Stimulated activated CD4-positive, alpha-beta T cell treated with anti-CD3 and anti-CD28 coated beads, TNF-alpha, amount 100 ng/mL, for 4 hours (primary cell): ENCODE results near the gene SPATA2.
A peak's percentile ranks its signal among the peaks of the same experiment; 100 is the strongest.
"Not testable (repeated sequence)": the region's sequence is repeated elsewhere in the genome, so short reads cannot be mapped to it uniquely, and the experiment has no call there.

Source experiments
- DNase-seq, 3 experiments: peaks; one replicate each; pipeline ENCODE4 v3.0.0-alpha.2; 2020; ENCODE audit warnings: low read depth in 3 of 3

SPATA2 gene

DNA sequence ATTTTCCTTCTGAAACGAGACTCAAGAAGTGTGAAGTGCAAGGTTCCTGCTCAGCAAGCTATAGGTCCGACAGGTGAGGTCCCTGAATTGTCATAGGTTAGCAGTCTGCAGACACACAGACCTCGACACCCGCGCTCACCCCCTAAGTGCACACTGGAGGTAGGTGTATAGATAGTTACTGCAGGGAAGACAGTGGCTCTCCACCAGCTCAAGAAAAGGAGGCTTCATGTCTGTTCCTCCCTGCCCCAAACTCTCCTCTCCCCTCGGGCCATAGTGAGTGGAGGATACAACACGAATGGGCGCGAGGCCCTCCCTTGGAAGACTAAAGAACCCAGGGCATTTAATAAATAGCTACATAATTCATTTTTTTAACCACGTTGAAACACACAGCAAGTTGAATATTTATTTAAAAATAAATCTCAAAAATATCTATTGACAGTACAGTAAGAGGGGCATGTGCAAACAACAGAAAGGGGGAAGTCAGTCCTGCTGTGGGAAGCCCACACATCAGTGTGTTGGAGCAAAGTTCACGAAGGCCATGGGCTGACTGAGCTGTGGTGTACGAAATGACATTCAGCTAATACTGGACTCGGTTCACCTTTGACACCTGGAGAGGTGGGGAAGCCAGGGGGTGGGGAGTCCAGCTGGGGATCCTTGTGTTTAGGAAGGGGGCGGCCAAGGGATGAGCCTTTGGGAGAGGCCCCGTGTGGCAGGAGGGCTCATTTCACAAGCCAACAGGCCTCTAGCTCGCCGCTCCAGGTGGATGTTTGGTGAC is 10.7 kb downstream of the SPATA2 start:
- no peak for DNase-seq

DNA sequence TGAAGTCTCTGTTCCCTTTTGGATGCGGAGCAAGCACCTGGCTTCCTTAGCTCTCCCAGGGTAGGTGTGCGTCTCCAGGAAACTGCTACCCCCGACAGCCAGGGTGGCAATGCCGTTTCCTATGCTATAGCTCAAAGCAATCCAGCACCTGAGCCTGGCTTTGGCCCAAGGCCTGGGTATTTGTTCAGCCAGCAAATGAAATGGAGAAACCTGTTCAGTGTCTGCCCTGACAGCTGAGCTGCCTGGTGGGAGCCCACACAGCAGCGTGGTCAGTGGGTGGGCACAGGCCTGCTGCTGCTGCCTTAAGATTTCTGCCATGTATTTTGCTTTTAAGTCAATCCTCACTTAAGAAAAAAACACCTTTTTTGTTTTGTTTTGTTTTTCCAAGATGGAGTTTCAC is 13.7 kb downstream of the SPATA2 start:
- no peak for DNase-seq

DNA sequence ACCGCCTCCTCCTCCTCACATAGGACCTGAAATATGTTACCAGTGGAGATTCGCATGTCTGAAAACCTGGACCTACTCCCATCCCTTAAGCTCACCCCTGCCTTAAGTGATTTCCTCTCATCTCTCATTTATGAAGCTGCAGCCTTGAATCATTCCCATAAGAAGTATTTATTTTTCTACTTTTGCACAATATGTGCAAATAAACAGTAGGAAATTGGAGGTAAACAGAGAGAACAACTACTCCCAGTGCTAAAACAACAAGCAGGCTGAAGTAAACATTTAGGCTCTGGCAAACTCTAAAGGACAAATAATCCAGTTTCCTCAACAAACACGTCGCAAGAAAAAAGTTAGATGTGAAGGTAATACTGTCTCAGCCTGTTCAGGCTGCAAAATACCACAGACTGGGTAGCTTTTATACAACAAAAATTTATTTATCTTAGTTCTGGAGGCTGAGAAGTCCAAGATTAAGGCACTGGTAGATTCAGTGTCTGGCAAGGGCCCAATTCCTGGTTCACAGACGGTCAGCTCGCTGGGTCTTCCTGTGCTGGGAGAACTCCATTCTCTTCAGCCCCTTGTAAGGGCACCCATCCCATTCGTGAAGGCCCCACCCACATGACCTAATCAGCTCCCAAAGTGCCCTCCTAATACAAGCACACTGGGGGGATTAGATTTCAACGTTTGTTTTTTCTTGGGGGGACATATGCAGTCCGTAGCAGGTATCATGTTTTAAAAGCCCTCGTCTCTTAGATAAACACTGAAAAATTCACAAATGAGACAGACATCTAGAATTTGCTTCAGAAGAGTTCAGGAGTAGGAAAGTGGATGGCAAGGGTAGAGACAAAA is 15.6 kb downstream of the SPATA2 start:
- DNase-seq: no peak

DNA sequence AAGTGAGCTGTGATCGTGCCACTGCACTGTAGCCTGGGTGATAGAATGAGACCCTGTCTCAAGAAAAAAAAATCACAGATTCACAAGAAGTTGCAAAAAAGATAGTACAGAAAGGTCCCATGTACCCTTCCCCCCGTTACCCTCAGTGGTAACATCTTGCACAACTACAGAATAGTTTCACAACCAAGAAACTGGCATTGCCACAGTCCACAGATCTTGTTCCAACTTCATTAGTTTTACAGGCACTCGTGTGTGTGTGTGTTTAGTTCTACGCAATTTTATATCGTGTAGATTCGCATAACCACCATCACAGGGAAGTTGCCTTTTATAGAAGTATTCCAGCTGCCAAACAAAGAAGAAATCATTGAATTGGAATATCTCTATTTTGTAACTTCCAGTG is 19.1 kb downstream of the SPATA2 start:
- DNase-seq: no peak

DNA sequence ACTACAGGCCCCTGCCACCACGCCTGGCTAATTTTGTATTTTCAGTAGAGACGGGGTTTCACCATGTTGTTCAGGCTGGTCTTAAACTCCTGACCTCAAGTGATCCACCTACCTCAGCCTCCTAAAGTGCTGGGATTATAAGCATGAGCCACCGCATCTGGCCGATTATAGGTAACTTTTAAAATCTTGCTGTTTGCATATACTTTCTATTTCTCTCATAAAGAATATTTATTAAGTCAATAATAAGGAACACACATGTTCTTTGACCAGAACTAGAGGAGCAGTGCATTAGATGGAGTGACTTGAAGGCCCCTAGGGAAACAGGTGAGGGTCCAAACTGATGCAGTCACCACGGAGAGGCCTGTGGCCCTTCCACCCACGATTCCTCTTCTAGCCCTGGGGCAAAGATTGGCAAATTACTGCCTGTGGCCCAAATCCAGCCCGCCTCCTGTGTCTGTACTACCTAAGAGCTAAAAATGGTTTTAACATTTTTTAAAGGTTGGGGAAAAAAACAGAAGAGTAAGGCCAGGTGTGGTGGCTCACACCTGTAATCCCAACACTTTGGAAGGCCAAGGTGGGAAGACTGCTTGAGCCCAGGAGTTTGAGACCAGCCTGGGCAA is 19.7 kb downstream of the SPATA2 start:
- DNase-seq: not testable (repeated sequence)

DNA sequence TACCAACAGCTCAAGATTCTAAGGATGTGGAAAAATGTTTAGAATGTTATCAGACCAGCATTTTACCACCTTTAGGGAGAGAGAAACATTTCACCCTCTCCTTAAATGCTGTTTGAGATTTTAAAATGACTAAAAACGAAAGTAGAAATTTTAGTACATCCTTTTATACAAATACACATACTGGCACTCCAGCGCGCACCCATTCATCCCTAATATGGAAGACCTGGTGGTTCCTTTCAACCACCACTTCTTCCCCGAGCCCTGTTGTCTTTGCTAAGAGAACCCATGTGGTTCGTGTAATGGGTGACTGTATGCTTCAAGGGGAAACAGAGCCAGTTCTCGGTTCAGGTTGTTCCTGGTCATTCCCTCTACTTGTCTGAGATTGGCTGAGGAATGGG is 21.3 kb downstream of the SPATA2 start:
- DNase-seq: no peak

DNA sequence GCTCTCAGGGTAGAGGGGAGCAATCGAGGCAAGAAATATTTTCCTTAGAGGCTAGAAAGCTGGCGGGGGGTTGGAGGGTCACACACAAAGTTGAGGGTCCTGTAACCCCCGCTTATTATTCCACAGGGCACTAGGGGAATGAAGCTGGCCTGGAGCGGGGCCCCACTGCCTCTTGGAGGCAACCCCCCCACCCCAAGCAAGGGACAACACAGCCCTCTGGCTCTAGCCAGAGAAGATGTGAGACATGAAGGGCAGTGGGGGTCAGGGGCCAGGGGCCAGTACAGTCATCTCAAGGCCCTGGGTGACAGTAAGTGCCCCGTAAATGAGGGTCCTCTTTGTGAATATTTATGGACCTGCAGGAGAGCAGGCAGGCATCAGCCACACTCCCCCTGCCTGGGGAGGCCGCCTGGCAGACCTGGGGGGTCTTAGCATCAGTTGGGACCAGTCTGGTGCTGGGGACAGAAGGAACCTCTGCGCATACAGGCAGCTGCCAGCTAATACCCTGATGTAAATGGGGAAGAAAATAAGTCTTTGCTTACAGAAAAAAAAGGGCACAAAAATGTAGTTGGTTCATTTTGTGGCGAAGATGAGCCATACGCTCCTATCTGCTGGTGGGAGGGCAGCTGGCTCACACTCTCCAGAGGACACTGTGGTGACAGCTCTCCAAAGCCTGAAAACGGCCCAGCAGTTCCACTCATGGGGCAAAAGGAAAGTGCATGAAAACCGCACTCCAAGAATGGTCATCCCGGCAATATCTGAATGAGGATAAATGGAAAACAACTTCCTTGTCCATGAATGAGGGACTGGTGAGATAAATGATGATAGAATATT is 21.9 kb downstream of the SPATA2 start:
- DNase-seq: no peak

DNA sequence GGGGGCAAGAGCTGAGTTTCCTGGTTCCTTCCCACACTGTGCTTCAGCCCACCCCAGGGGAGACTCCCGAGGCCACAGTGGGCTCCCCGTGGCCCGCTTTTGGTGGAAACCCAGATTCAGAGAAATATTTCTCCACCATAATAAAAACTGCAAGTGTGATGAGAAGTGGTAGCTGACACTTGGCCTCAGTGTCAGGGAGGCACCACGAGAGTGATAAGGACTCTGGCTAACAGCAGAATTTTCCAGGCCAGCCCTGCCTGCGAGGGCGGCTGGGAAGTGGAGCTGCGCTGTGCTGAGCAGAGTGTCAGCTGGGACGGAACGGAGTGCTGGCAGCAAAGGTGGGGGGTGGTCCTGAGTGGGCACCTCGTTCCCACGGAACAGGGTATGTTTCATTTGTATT is 22.5 kb downstream of the SPATA2 start:
- DNase-seq: no peak

DNA sequence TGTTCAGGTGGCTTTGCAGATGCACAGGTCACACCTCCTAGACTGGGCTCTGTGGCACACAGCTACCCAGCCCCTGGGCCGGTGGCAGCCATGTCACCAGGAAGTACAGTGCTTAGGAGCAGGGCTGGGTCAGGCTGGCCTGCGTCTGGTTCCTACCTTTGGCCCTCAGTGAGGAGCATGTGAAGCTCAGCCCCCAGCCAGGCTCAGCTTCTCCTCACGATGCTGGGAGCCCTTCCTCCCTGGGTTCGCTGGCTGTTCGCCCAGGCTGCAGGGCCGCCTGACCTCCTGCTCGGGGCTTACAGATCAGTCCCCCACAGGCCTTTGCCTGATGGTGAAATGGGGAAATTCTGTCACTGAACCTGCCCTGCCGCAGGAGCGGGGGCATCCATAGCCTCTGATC is 23.1 kb downstream of the SPATA2 start:
- no peak for DNase-seq

DNA sequence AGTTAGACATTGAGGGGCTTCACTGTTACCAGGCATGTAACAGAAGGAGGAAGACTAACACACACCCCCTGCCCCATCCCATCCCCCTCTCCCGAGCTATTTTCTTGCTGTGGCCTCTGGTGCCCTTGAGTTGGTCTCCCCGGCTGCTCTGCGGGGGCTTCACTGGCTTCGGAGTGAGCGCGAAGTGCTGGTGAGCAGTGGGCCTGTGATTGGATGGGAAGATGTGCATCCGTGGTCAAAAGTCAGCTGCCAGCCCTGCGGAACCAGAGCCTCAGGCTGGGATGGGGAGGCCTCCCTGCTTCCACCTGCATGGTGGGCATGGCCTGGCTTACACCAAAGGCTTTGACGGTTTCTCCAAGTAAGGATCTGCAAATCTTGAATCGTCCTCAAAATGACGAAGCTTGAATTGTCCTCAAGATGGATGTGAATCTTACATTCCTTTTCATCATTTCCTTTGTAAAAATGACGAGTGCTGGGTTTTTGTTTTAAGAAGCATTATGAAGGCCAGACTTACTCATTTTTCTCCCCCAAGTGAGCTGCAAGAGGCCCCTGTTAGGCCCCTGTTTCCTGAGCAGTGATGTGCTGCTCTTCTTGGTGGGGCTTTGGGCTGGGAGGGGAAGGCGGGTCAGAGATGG is 23.7 kb downstream of the SPATA2 start:
- DNase-seq: no peak

DNA sequence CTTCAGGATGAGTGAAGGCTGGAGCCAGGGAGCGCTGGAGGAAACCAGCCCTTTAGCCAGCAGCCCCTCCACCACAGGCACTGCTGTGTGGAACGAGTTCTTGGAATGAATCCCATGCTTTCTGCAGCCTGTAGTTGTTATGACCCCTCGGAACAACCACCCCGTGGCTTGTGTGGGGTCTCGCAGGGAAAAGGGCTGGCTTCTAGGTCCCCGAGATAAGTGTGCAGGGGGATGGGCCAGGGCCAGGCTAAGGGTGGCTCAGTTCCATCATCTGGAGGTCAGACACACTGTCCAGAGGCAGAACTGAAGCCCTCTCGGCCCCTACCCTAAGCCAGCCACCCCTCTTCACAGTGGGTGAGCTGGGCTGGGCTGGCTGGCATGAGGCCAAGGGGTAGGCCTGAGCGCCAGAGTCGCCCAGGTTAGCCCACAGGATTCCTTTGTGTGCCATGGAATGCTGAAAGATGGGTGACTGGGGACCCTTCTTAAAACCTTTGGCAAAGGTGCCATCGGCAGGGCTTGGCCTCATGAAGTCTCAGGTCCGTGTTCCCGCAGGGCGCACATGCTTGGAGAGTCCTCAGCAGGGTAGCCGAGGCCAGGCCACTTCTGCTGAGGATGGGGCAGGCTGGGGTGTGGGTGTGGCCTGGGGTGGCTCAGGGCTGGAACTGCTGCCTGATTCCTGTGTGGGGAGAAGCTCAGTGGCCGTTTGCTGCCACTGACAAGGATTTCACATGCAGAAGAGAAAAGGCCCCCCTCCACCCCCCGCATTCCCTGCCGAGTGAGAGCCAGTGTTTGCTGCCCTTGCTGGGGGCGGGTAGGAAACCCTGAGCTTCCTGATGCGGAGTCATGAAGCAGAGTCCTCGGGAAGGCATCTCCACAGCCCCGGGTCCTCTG is 24.6 kb downstream of the SPATA2 start:
- DNase-seq: no peak

DNA sequence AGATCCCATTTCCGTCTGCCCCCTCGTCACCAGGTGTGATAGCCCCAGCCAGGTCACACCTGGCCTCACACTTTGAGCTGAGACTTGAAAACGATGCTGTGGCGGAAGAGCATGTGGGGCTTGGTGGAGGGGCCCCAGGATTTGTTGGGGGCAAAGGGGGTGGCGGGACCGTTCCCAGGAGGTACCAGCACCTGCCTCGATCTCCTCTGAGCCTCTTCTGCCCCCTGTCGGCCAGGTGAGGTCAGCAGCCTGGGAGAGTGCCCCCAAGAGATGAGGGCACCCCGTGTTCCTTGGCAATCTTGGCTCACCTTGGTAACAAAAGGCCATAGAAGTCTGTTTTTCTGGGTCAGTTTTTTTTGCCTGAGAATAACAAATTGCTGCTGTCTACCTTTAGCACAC is 25.4 kb downstream of the SPATA2 start:
- DNase-seq: no peak

DNA sequence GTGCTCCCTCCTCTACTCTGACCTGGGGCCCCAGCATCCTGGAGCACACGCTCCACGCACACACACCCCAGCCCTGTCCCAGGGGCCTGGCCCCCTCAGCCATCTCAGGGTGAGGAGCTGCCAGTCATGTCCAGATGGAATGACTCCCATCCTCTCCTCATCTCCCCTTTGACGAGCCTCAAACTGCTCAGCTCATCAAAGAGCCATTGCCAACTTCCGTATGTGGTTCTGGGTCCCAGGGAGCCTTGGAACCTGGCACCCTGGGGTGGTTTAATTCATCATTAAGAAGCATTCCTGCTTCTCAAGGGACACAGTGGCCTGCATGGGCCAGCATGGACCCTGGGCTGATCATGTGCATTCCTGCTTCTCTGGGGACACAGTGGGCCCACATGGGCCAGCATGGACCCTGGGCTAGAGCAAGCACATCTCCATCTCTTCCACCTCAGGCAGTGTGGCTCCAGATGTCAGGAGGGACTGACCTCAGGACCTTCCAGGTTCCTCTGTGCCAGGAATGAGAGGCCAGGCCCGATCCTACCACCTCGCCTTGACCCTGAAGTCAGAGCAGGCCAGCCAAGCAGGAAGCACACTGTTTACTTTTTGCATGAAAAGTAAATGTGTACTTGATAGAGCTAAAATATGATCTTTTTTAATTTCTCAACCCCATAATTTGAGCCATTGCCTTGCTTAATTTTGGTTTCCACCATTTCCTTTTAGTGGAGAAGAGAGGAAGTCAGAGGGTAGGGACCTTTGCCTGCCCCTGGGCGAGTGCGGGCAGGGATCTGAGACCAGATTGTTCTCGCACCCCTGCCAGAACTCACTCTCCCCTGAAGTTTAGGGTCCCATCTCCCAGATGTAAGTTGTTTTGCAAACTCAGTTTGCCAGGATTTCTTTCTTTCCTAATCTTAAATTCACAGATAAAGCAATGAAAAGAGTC is 26.1 kb downstream of the SPATA2 start:
- no peak for DNase-seq

DNA sequence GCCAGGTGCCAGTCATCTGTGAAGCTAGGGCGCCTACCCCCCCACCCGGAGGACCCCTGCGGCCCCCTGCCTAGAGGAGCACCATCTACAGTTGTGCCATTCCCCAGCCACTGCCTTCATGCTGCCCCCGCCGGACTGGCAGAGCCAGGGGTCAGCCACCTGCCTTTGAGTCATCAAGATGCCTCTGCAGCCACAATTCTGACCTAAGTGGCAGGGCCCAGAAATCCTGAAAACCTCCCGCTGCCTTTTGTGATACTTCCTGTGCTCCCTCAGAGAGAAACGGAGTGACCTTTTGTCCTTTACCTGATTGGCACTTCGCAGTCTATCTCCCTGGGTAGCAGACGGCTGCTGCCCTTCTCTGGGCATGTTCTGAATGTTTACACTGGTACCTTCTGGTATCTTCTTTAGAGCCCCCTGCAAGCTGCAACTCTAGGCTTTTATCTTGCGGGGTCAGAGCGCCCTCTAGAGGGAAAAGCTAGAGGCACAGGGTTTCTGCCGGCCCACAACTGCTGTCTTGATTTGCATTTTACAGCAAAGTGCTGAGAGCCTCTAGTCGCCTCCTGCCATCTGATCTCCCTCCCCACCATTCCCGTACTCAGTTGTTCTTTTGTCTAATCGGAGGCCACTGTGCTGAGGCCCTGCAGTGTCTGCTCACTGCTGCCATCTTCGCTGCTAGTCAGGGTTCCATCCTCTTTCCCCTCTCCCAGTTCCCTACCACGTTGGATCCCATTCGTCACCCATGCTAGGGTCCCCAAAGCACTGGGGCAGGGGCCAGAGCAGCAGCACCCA is 26.9 kb downstream of the SPATA2 start:
- peak; percentile 17 to 27 (median 26) for DNase-seq

DNA sequence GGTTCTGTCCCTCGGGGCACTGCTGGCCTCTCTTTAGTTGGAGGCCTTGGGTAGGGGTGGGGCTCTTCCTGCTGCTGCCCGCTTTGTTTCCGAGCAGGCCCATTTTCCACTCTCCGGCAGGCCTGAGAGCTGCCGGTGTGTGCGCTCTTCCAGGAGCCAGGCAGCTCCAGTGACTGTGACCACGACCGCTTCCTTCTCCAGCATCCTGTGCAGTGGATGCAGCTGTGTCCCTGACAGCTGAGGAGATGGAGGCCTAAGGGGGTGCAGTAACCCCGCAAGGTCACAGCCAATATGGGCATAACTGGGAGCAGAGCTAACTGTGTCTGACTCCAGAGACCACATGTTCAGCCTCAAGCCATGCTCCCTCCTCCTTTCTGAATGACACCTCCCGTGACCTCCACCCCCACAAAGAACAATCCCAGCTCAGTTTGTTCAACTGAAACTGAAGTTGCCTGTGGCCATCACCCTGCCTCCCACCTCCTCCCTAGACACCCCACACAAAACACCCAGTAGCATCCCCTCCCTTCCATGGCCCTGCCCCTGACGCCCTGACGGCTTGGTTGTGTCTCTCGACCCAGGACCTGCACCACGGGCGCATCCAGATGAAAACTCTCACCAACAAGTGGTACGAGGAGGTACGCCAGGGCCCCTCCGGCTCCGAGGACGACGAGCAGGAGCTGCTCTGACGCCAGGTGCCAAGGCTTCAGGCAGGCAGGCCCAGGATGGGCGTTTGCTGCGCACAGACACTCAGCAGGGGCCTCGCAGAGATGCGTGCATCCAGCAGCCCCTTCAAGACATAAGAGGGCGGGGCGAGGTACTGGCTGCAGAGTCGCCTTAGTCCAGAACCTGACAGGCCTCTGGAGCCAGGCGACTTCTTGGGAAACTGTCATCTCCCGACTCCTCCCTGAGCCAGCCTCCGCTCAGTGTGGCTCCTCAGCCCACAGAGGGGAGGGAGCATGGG is 27.8 kb downstream of the SPATA2 start:
- DNase-seq: no peak

DNA sequence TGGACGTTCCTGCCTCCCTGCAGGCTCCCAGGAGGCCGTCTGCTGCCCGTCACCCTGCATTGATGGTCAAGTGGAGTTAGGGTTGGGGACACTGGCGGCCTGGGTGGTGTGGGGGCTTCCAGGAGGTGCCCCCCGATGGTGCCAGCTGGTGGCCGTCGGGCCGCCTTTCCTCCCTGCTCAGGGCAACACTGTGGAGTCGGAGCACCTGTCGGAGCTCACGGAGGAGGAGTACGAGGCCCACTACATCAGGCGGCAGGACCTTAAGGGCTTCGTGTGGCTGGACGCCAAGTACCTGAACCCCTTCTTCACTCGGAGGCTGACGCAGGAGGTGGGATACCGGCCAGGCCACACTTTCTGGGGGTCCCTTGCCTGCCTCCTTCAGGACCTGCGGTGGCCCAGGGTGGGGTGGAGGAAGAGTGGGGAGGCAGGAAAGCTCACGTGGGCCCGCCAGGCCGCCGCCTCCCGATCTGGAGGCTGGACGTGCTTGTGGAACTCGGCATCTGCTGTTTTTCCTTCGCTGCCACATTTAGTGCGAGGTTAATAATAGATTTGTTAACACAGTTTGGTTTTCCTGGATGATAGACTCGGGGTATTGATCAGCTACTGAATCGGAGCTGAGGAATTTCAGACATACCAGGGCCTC is 28.6 kb downstream of the SPATA2 start:
- no peak for DNase-seq
